Measurements from ENCODE around the gene PRPF40A. TPM values are rescaled to one million over a fixed set of nuclear protein-coding genes. Genes with fewer than 3 reads are reported as not detected.

The PRPF40A gene
- total and polyA plus RNA-seq, 2 of the 8 experiments (the other 6 are each of a cell fraction or from before 2014, with no cell fraction given) = 85.5 to 176 TPM

GRCh38 chr2:152658221-152658620, 59.0 kb downstream of the PRPF40A start (continued):
- no peak for TF ChIP-seq CHD7 (IDR thresholded peaks at IDR 0.05; ENCODE audit: insufficient replicate concordance, low read length)
- TF ChIP-seq PHF8 (conservative IDR thresholded peaks at IDR 0.05; ENCODE audit: low read depth, low read length) = no peak
- TF ChIP-seq CHD1 (IDR thresholded peaks at IDR 0.05; ENCODE audit: low read depth, low read length) = no peak
- no peak for TF ChIP-seq ASH2L (IDR thresholded peaks at IDR 0.05; ENCODE audit: low read length)
- no peak for TF ChIP-seq RXRA (IDR thresholded peaks at IDR 0.05; ENCODE audit: insufficient read depth, low read depth, low read length)
- no peak for TF ChIP-seq SP1 (IDR thresholded peaks at IDR 0.05; ENCODE audit: low read depth, low read length)
- TF ChIP-seq SP4 (IDR thresholded peaks at IDR 0.05; ENCODE audit: low read length) = no peak
- TF ChIP-seq KDM1A (IDR thresholded peaks at IDR 0.05; ENCODE audit: borderline replicate concordance, low read length) = no peak
- TF ChIP-seq BRCA1 (IDR thresholded peaks at IDR 0.05; ENCODE audit: low read depth, low read length) = no peak

Data from H1 (cell line).